GM21723 (cell line): ENCODE data around the gene CAPRIN1.
"Not testable (repeated sequence)": the region's sequence is repeated elsewhere in the genome, so short reads cannot be mapped to it uniquely, and the experiment has no call there.

Experiments
- ATAC-seq: cut with Tn5 transposase; IDR thresholded peaks from one replicate; pipeline ENCODE4 v1.9.1; 2021; ENCODE audit warnings: mild to moderate bottlenecking, moderate library complexity; ENCODE audit not compliant: unreplicated experiment

The CAPRIN1 gene

GRCh38 chr11:34084637-34085036 lies 33.1 kb downstream of the CAPRIN1 start:
- ATAC-seq: no peak

GRCh38 chr11:34086554-34087283 lies 35.2 kb downstream of the CAPRIN1 start:
- ATAC-seq: no peak

- ATAC-seq: no peak
Measured at GRCh38 chr11:34091825-34092224, 40.3 kb downstream of the CAPRIN1 start.

- ATAC-seq: not testable (repeated sequence)
Measured at GRCh38 chr11:34094900-34095299, 43.4 kb downstream of the CAPRIN1 start.

GRCh38 chr11:34098813-34099212 lies 47.3 kb downstream of the CAPRIN1 start:
- ATAC-seq: no peak

- no peak for ATAC-seq
Measured at GRCh38 chr11:34104680-34105078, 53.1 kb downstream of the CAPRIN1 start.

GRCh38 chr11:34105079-34105956 lies 53.8 kb downstream of the CAPRIN1 start, which contains the start of gene NAT10:
TSS of gene NAT10 (plus strand) at chr11:34105629. CDS start at chr11:34108226, 2,597 bp downstream.
- peak; percentile 91 for ATAC-seq

GRCh38 chr11:34105957-34106504 lies 54.5 kb downstream of the CAPRIN1 start:
- ATAC-seq: no peak

- no peak for ATAC-seq
Measured at GRCh38 chr11:34111722-34112270, 60.3 kb downstream of the CAPRIN1 start.

- no peak for ATAC-seq
Measured at GRCh38 chr11:34114014-34114413, 62.5 kb downstream of the CAPRIN1 start.

- ATAC-seq: no peak
Measured at GRCh38 chr11:34114471-34114870, 62.9 kb downstream of the CAPRIN1 start.

GRCh38 chr11:34120651-34121050 lies 69.1 kb downstream of the CAPRIN1 start:
- no peak for ATAC-seq

GRCh38 chr11:34124885-34125668 lies 73.5 kb downstream of the CAPRIN1 start:
- no peak for ATAC-seq

- no peak for ATAC-seq
Measured at GRCh38 chr11:34126959-34127848, 75.7 kb downstream of the CAPRIN1 start.

GRCh38 chr11:34128824-34129223 lies 77.3 kb downstream of the CAPRIN1 start:
- ATAC-seq: no peak

GRCh38 chr11:34132261-34132965 lies 80.9 kb downstream of the CAPRIN1 start:
- no peak for ATAC-seq

GRCh38 chr11:34134765-34135164 lies 83.2 kb downstream of the CAPRIN1 start:
- no peak for ATAC-seq

GRCh38 chr11:34135439-34135838 lies 83.9 kb downstream of the CAPRIN1 start:
- ATAC-seq: no peak

- no peak for ATAC-seq
Measured at GRCh38 chr11:34136420-34136819, 84.9 kb downstream of the CAPRIN1 start.
